Testis (tissue), 3 donors: ENCODE data around the gene GCH1. TPM values are rescaled to one million over a fixed set of nuclear protein-coding genes. Genes with fewer than 3 reads are reported as not detected.
"Not testable (repeated sequence)": the region's sequence is repeated elsewhere in the genome, so short reads cannot be mapped to it uniquely, and the experiment has no call there.

Source experiments
- DNase-seq: peaks from one replicate; pipeline ENCODE4 v3.0.0-alpha.2; 2019
- H3K27ac ChIP-seq, 2 donors: fragments of 200-600 bp; sonication (generic); one replicate each; pipeline ENCODE4 v1.5.1; 2019
- H3K27me3 ChIP-seq: fragments of 200-600 bp; sonication (generic); one replicate; pipeline ENCODE4 v1.5.1; 2019
- H3K36me3 ChIP-seq: fragments of 200-600 bp; sonication (generic); one replicate; pipeline ENCODE4 v1.5.1; 2017; ENCODE audit warnings: low read depth; ENCODE audit errors: missing control alignments
- H3K4me1 ChIP-seq: fragments of 200-600 bp; sonication (generic); one replicate; pipeline ENCODE4 v1.5.1; 2019
- H3K4me3 ChIP-seq, 2 donors: fragments of 200-600 bp; sonication (generic); one replicate each; pipeline ENCODE4 v1.5.1; 2017 to 2019
- H3K9me3 ChIP-seq: fragments of 200-600 bp; sonication (generic); one replicate; pipeline ENCODE4 v1.5.1; 2017
- POLR2A ChIP-seq: fragments of 450-650 bp; IDR thresholded peaks from one replicate; pipeline ENCODE4 v1.6.1; 2017; ENCODE audit warnings: antibody characterized with exemption, mild to moderate bottlenecking, moderate library complexity
- WGBS, 2 donors: methylation state at CpG; one replicate each; pipeline ENCODE4 v1.1.5; 2018; 5-methylcytosine and 5-hydroxymethylcytosine counted together
- intact Hi-C: fragments of 100-400 bp; cut with DNase I; formaldehyde crosslinking; loops from one replicate; pipeline ENCODE4 v1.15.1; 2023; ENCODE audit warnings: low total_unique reads
- polyA plus RNA-seq: library from polyadenylated mRNA; stranded (reverse); fragments of 350-450 nt; fragmentation: Illumina TruSeq; extraction: RNeasy Lipid Tissue Mini Kit (QIAGEN cat#74804); gene quantifications from one replicate; pipeline ENCODE4 v1.2.3, GENCODE V29; 2014; ENCODE audit warnings: low read depth, low replicate concordance; ENCODE audit not compliant: insufficient read depth
- total RNA-seq, 2 donors: library from RNA; depleted of rRNA; stranded (reverse); fragments of >200 nt; gene quantifications; one replicate each; pipeline ENCODE4 v1.2.3, GENCODE V29; 2016
- TF ChIP-seq, protein P1 (sequence below), 3 experiments: fragments of 450-650 bp in 2 of 3; fragments of 200-600 bp in 1 of 3; sonication (generic) in 1 of 3; IDR thresholded peaks; one replicate each; pipeline ENCODE4 v1.5.1; 2016 to 2019; ENCODE audit warnings: antibody characterized with exemption in 3 of 3, mild to moderate bottlenecking in 2 of 3, moderate library complexity in 1 of 3

The GCH1 gene
- total and polyA plus RNA-seq, 3 donors from 2014 or later, result 8.8 to 15.8 (median 11.3) TPM

DNA sequence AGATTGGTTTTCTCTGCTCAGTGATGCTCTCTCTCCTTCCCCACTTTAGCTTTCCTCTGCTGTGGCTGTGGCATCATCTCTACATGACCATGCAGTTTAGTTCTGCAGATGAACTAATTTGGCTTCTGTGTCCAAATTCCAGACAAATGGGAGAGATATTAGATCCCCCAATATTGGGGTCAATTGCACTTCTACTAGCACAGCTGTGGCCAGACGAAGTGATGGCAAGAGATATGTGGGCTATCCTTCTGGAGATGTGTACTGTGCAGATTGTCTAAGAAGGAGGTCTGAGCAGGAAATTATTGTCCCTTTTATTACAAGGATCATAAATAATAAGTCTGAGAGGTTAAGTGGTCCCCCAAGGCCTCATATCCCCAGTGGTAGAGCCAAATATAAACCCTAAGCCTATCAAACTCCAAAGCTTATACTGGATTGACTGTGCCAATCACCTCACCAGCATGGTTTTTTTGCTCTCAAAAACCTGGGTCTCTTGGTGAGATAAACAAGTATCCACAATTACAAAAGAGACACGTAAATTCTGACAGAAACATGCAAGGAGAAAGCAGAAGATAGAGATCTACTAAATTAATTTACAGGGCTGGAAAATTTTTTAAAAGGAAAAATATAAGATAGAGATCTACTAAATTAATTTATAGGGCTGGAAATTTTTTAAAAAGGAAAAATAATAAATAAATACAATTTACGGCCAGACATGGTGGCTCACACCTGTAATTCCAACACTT is 29.1 kb upstream of the GCH1 start:
- DNase-seq, result no peak
- Histone ChIP-seq H3K27ac (no peak overlapping the region), H3K36me3 (no peaks in the 10 kb centered on the region), H3K9me3 (no peaks in the 10 kb centered on the region), H3K27me3 (no peaks in the 10 kb centered on the region), H3K4me1 (no peaks in the 10 kb centered on the region), H3K4me3 (no peak overlapping the region)
- intact Hi-C loops, result no loop called here
- WGBS, 2 donors, result 92 to 94% methylated on average over 3 of the region's 3 CpGs
- TF ChIP-seq POLR2A, result no peak
- TF ChIP-seq, protein P1, sequence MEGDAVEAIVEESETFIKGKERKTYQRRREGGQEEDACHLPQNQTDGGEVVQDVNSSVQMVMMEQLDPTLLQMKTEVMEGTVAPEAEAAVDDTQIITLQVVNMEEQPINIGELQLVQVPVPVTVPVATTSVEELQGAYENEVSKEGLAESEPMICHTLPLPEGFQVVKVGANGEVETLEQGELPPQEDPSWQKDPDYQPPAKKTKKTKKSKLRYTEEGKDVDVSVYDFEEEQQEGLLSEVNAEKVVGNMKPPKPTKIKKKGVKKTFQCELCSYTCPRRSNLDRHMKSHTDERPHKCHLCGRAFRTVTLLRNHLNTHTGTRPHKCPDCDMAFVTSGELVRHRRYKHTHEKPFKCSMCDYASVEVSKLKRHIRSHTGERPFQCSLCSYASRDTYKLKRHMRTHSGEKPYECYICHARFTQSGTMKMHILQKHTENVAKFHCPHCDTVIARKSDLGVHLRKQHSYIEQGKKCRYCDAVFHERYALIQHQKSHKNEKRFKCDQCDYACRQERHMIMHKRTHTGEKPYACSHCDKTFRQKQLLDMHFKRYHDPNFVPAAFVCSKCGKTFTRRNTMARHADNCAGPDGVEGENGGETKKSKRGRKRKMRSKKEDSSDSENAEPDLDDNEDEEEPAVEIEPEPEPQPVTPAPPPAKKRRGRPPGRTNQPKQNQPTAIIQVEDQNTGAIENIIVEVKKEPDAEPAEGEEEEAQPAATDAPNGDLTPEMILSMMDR (IDR thresholded peaks at IDR 0.05), result no peak

DNA sequence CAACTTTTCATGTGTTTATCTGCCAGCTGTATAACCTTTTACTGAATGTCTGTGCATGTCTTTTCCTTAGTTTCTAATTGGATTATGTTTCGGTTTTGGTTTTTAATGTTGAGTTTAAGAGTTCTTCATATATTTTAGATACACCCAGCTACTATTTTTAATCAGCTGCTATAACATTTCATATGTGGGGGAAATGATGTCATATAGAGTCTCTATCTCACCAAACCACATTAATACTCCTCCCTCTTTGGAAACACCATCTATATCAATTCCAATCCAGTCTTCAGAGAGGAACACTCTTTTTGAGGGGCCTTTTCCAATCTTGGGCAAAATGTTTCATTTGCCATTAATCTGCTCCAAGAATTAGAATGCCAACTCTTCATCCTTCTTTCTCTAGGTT is 28.5 kb upstream of the GCH1 start:
- H3K27me3 ChIP-seq, result no peaks in the 10 kb centered on the region
- no peak overlapping the region for H3K4me3 ChIP-seq
- H3K9me3 ChIP-seq, result no peaks in the 10 kb centered on the region
- WGBS, 2 donors, result 90 to 93% methylated on average over 1 of the region's 1 CpG
- no peaks in the 10 kb centered on the region for H3K4me1 ChIP-seq
- TF ChIP-seq, protein P1 (IDR thresholded peaks at IDR 0.05), result no peak
- TF ChIP-seq POLR2A, result no peak
- H3K27ac ChIP-seq, result no peak overlapping the region
- H3K36me3 ChIP-seq, result no peaks in the 10 kb centered on the region
- intact Hi-C loops, result no loop called here
- no peak for DNase-seq

- no peak for DNase-seq
- no peak overlapping the region for H3K27ac ChIP-seq
- no peak overlapping the region for H3K4me3 ChIP-seq
- H3K9me3 ChIP-seq, result no peaks in the 10 kb centered on the region
- no peaks in the 10 kb centered on the region for H3K4me1 ChIP-seq
- TF ChIP-seq, protein P1 (IDR thresholded peaks at IDR 0.05), result no peak
- TF ChIP-seq POLR2A, result no peak
- H3K27me3 ChIP-seq, result no peaks in the 10 kb centered on the region
- intact Hi-C loops, result no loop called here
- no peaks in the 10 kb centered on the region for H3K36me3 ChIP-seq
Measured at GRCh38 chr14:54929556-54929955, 26.9 kb upstream of the GCH1 start.

- no peak overlapping the region for H3K27ac ChIP-seq
- TF ChIP-seq, protein P1 (IDR thresholded peaks at IDR 0.05), result no peak
- no peak for TF ChIP-seq POLR2A
- intact Hi-C loops, result no loop called here
- no peak for DNase-seq
- H3K4me1 ChIP-seq, result no peaks in the 10 kb centered on the region
- no peaks in the 10 kb centered on the region for H3K9me3 ChIP-seq
- H3K4me3 ChIP-seq, result no peak overlapping the region
- H3K27me3 ChIP-seq, result no peaks in the 10 kb centered on the region
- no peaks in the 10 kb centered on the region for H3K36me3 ChIP-seq
Measured at GRCh38 chr14:54928216-54928615, 25.6 kb upstream of the GCH1 start.

GRCh38 chr14:54927551-54927950 is 24.9 kb upstream of the GCH1 start:
- no peaks in the 10 kb centered on the region for H3K27me3 ChIP-seq
- no peaks in the 10 kb centered on the region for H3K9me3 ChIP-seq
- no peak overlapping the region for H3K4me3 ChIP-seq
- H3K36me3 ChIP-seq, result no peaks in the 10 kb centered on the region
- TF ChIP-seq, protein P1 (IDR thresholded peaks at IDR 0.05), result no peak
- no peak for TF ChIP-seq POLR2A
- no peak overlapping the region for H3K27ac ChIP-seq
- whole genome bisulfite sequencing, 2 donors, result 75 to 77% methylated on average over 1 of the region's 1 CpG
- H3K4me1 ChIP-seq, result no peaks in the 10 kb centered on the region
- intact Hi-C loops, result no loop called here
- no peak for DNase-seq

DNA sequence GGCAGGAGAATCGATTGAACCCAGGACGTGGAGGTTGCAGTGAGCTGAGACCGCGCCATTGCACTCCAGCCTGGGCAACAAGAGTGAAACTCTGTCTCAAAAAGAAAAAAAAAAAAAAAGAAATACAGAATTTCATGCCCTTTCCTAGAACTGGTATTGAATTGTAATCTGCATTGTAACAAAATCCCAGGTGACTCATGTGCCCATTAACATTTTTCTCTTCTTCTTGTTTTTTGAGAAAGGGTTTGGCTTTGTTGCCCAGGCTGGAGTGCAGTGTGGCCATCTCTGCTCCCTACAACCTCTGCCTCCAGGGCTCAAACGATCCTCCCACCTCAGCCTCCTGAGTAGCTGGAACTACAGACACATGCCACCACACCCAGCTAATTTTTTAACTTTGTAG is 23.9 kb upstream of the GCH1 start:
- H3K9me3 ChIP-seq, DNase-seq, H3K27ac ChIP-seq, intact Hi-C loops, H3K4me1 ChIP-seq, H3K4me3 ChIP-seq, H3K27me3 ChIP-seq, H3K36me3 ChIP-seq: not testable (repeated sequence)
- WGBS, 2 donors, result 90 to 92% methylated on average over 5 of the region's 5 CpGs
